ENCODE measurements around the gene INHBC. TPM values are rescaled to one million over a fixed set of nuclear protein-coding genes. Genes with fewer than 3 reads are reported as not detected.

Gene INHBC
- total RNA-seq, 1 experiment from 2014 or later = not detected

GRCh38 chr12:57430931-57431566 lies 3.5 kb upstream of the INHBC start, which contains the start of gene R3HDM2:
TSS of gene R3HDM2 (minus strand) at chr12:57431043. CDS start at chr12:57310428, 120,615 bp downstream.
- POLR2A ChIA-PET (ENCODE audit: unreplicated experiment) = interaction anchor here (0.6 kb wide), 1 partner anchor 201 kb away, joined by 13 read pairs; the partner anchor contains the start of gene SHMT2
- H3K9me3 ChIP-seq (ENCODE audit: low read length) = no peaks in the 10 kb centered on the region
- H3F3A ChIP-seq (ENCODE audit: low read length, unreplicated experiment) = no peaks in the 10 kb centered on the region
- BruUV-seq (replicated peaks) = TSS peak; percentile 94
- peak within 1 kb of the TSS; percentile 85 for H3K4me3 ChIP-seq (ENCODE audit: low read length)
- ATAC-seq (peak; percentile 95), DNase-seq (peak; percentile 95)
- peak within 1 kb of the TSS; percentile 48 for H3K27ac ChIP-seq (ENCODE audit: low read length)
- intact Hi-C loops (cut with micrococcal nuclease) = no loop called here
- CTCF ChIA-PET = no interaction called here
- no peaks in the 10 kb centered on the region for H3K9me2 ChIP-seq (replicated peaks; ENCODE audit: low read length)
- H3K4me2 ChIP-seq (ENCODE audit: low read length) = peak within 1 kb of the TSS; percentile 96
- H2AFZ ChIP-seq (ENCODE audit: low read length) = peak within 1 kb of the TSS; percentile 85
- peak within 1 kb of the TSS; percentile 90 for H3K9ac ChIP-seq (ENCODE audit: low read length)
- TF ChIP-seq, protein P1, sequence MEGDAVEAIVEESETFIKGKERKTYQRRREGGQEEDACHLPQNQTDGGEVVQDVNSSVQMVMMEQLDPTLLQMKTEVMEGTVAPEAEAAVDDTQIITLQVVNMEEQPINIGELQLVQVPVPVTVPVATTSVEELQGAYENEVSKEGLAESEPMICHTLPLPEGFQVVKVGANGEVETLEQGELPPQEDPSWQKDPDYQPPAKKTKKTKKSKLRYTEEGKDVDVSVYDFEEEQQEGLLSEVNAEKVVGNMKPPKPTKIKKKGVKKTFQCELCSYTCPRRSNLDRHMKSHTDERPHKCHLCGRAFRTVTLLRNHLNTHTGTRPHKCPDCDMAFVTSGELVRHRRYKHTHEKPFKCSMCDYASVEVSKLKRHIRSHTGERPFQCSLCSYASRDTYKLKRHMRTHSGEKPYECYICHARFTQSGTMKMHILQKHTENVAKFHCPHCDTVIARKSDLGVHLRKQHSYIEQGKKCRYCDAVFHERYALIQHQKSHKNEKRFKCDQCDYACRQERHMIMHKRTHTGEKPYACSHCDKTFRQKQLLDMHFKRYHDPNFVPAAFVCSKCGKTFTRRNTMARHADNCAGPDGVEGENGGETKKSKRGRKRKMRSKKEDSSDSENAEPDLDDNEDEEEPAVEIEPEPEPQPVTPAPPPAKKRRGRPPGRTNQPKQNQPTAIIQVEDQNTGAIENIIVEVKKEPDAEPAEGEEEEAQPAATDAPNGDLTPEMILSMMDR (conservative IDR thresholded peaks at IDR 0.05; ENCODE audit: low read depth, low read length) = no peak
- TF ChIP-seq EZH2 (IDR thresholded peaks at IDR 0.05; ENCODE audit: low read length, unreplicated experiment) (no peak), EZH2phosphoT487 (IDR thresholded peaks at IDR 0.05; ENCODE audit: borderline replicate concordance, low read length) (peak; percentile 42; the same call in 1 of the 2 replicates)
- no peaks in the 10 kb centered on the region for H3K27me3 ChIP-seq (ENCODE audit: low read length)
- no peaks in the 10 kb centered on the region for H4K20me1 ChIP-seq (ENCODE audit: low read length)
- H3K36me3 ChIP-seq (ENCODE audit: low read depth, low read length) = no peaks in the 10 kb centered on the region
- peaks cover 19% of the 10 kb centered on the region for H3K79me2 ChIP-seq (ENCODE audit: low read length)
- H3K4me1 ChIP-seq (ENCODE audit: insufficient read depth, low read length) = peaks cover 14% of the 10 kb centered on the region

- H3K4me3 ChIP-seq (ENCODE audit: low read length) = peak overlapping the region; percentile 85
- TF ChIP-seq EZH2 (IDR thresholded peaks at IDR 0.05; ENCODE audit: low read length, unreplicated experiment) (no peak), EZH2phosphoT487 (IDR thresholded peaks at IDR 0.05; ENCODE audit: borderline replicate concordance, low read length) (no peak)
- TF ChIP-seq, protein P1 (conservative IDR thresholded peaks at IDR 0.05; ENCODE audit: low read depth, low read length) = no peak
- ChIA-PET POLR2A (ENCODE audit: unreplicated experiment) (no interaction called here), CTCF (no interaction called here)
- no peaks in the 10 kb centered on the region for H3K27me3 ChIP-seq (ENCODE audit: low read length)
- H3K36me3 ChIP-seq (ENCODE audit: low read depth, low read length) = no peaks in the 10 kb centered on the region
- no peak for ATAC-seq
- DNase-seq = no peak
- peak overlapping the region; percentile 90 for H3K9ac ChIP-seq (ENCODE audit: low read length)
- peaks cover 19% of the 10 kb centered on the region for H3K79me2 ChIP-seq (ENCODE audit: low read length)
- peak overlapping the region; percentile 85 for H2AFZ ChIP-seq (ENCODE audit: low read length)
- H3K9me2 ChIP-seq (replicated peaks; ENCODE audit: low read length) = no peaks in the 10 kb centered on the region
- H3K4me1 ChIP-seq (ENCODE audit: insufficient read depth, low read length) = peaks cover 14% of the 10 kb centered on the region
- intact Hi-C loops (cut with micrococcal nuclease) = no loop called here
- H3F3A ChIP-seq (ENCODE audit: low read length, unreplicated experiment) = no peaks in the 10 kb centered on the region
- no TSS peak for BruUV-seq (replicated peaks)
- no peaks in the 10 kb centered on the region for H4K20me1 ChIP-seq (ENCODE audit: low read length)
- 0 out of 2 replicates have a peak overlapping the region, but pooled peaks have one; percentile 48 for H3K27ac ChIP-seq (ENCODE audit: low read length)
- peak overlapping the region; percentile 88 for H3K4me2 ChIP-seq (ENCODE audit: low read length)
- no peaks in the 10 kb centered on the region for H3K9me3 ChIP-seq (ENCODE audit: low read length)
These were observed 2.9 kb upstream of the INHBC start for GRCh38 chr12:57431654-57432188.

DNA sequence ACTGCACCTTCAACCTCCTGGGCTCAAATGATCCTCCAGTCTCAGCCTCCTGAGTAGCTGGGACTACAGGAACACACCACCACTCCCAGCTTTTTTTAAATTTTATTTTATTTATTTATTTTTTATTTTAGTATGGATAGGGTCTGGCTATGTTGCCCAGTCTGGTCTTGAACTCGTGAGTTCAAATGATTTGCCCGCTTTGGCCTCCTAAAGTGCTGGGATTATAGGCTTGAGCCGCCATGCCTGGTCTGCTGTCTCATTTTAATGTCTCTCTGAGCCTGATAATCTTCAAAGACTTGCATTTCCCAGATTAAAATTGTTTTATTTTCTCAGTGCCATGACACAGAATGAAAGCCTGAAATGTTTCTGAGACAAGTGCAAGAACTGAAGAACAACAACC lies 1.2 kb upstream of the INHBC start:
- no peaks in the 10 kb centered on the region for H3K27me3 ChIP-seq (ENCODE audit: low read length)
- no TSS peak for BruUV-seq (replicated peaks)
- CTCF ChIA-PET = no interaction called here

More for the DNA sequence above, 1.2 kb upstream of the INHBC start:
- H3K4me2 ChIP-seq (ENCODE audit: low read length) = no peak overlapping the region
- H3K79me2 ChIP-seq (ENCODE audit: low read length) = peaks cover 19% of the 10 kb centered on the region
- H3K36me3 ChIP-seq (ENCODE audit: low read depth, low read length) = no peaks in the 10 kb centered on the region
- POLR2A ChIA-PET (ENCODE audit: unreplicated experiment) = no interaction called here
- H4K20me1 ChIP-seq (ENCODE audit: low read length) = no peaks in the 10 kb centered on the region
- ATAC-seq (no peak), DNase-seq (no peak)
- no peak overlapping the region for H3K9ac ChIP-seq (ENCODE audit: low read length)
- no peaks in the 10 kb centered on the region for H3F3A ChIP-seq (ENCODE audit: low read length, unreplicated experiment)
- intact Hi-C loops (cut with micrococcal nuclease) = no loop called here
- no peak overlapping the region for H3K4me3 ChIP-seq (ENCODE audit: low read length)
- no peaks in the 10 kb centered on the region for H3K9me3 ChIP-seq (ENCODE audit: low read length)
- TF ChIP-seq, protein P1 (conservative IDR thresholded peaks at IDR 0.05; ENCODE audit: low read depth, low read length) = no peak
- peaks cover 14% of the 10 kb centered on the region for H3K4me1 ChIP-seq (ENCODE audit: insufficient read depth, low read length)
- no peaks in the 10 kb centered on the region for H3K9me2 ChIP-seq (replicated peaks; ENCODE audit: low read length)
- H3K27ac ChIP-seq (ENCODE audit: low read length) = no peak overlapping the region
- no peak overlapping the region for H2AFZ ChIP-seq (ENCODE audit: low read length)

All from PC-3 (cell line).